IPS-15b (cell line): Measurements from ENCODE around the gene SDC3.

ENCODE experiments used
- H3K27me3 ChIP-seq: one replicate; pipeline ENCODE4 v1.6.1; 2013; ENCODE audit warnings: low read length; ENCODE audit not compliant: control insufficient read depth, insufficient read depth
- H3K36me3 ChIP-seq: one replicate; pipeline ENCODE4 v1.6.1; 2013; ENCODE audit warnings: low read length; ENCODE audit not compliant: control insufficient read depth, insufficient read depth
- H3K4me1 ChIP-seq: one replicate; pipeline ENCODE4 v1.6.1; 2013; ENCODE audit warnings: mild to moderate bottlenecking, low read length; ENCODE audit not compliant: control insufficient read depth, insufficient read depth
- H3K4me3 ChIP-seq: one replicate; pipeline ENCODE4 v1.5.1; 2013; ENCODE audit warnings: low read depth, low read length
- H3K9ac ChIP-seq: one replicate; pipeline ENCODE4 v1.6.1; 2013; ENCODE audit warnings: low read depth, mild to moderate bottlenecking, low read length
- H3K9me3 ChIP-seq: one replicate; pipeline ENCODE4 v1.6.1; 2013; ENCODE audit warnings: mild to moderate bottlenecking, low read length; ENCODE audit not compliant: control insufficient read depth, insufficient read depth

Gene SDC3

GRCh38 chr1:30864681-30865080 is 43.9 kb downstream of the SDC3 start:
- Histone ChIP-seq H3K4me3 (no peak overlapping the region), H3K27me3 (no peaks in the 10 kb centered on the region), H3K4me1 (no peaks in the 10 kb centered on the region), H3K9ac (no peak overlapping the region), H3K9me3 (no peaks in the 10 kb centered on the region), H3K36me3 (no peaks in the 10 kb centered on the region)

- Histone ChIP-seq H3K36me3 (no peaks in the 10 kb centered on the region), H3K9me3 (no peaks in the 10 kb centered on the region), H3K27me3 (no peaks in the 10 kb centered on the region), H3K9ac (no peak overlapping the region), H3K4me1 (no peaks in the 10 kb centered on the region), H3K4me3 (no peak overlapping the region)
These were observed 44.5 kb downstream of the SDC3 start for GRCh38 chr1:30863858-30864604.

DNA sequence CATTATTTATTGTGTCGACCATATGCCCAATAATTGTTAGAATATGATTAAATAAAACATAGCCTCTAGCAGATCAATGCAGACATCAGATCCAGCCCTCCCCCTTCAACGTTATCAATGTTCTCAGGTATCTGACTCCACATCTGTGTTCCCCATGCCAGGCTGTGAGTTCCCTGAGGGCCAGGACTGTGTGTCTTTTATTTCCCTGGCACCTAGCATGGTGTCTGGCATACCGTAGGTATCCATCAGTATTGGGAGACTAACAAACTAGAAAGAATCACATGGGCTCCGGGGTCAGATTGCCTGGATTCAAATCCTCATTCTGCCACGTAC is 48.3 kb downstream of the SDC3 start:
- Histone ChIP-seq H3K4me1 (peaks cover 13% of the 10 kb centered on the region), H3K9ac (no peak overlapping the region), H3K27me3 (no peaks in the 10 kb centered on the region), H3K36me3 (no peaks in the 10 kb centered on the region), H3K9me3 (no peaks in the 10 kb centered on the region), H3K4me3 (no peak overlapping the region)

GRCh38 chr1:30857964-30858363 is 50.6 kb downstream of the SDC3 start:
- H3K9ac ChIP-seq = no peak overlapping the region
- peaks cover 19% of the 10 kb centered on the region for H3K4me1 ChIP-seq
- H3K36me3 ChIP-seq = no peaks in the 10 kb centered on the region
- H3K9me3 ChIP-seq = no peaks in the 10 kb centered on the region
- H3K27me3 ChIP-seq = no peaks in the 10 kb centered on the region
- H3K4me3 ChIP-seq = no peak overlapping the region

DNA sequence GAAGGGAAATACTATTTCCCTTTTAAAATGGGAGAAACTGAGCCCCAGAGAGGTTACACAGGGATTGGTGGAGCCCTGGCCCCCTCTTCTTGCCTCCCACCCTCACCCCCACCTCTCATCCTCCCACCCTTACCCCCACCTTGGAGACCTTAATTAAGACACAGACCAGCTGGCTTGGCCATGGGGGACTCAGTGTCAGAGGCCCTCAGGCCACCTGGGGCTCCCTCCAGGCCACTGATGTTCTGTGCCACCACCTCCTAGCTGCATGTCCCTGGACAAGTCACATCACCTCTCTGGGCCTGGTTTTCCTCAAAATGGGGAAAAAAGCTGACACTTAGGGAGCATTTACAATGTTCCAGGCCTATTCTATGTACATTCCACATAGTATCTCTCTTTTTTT is 51.5 kb downstream of the SDC3 start:
- Histone ChIP-seq H3K4me1 (peaks cover 19% of the 10 kb centered on the region), H3K27me3 (no peaks in the 10 kb centered on the region), H3K36me3 (no peaks in the 10 kb centered on the region), H3K9ac (no peak overlapping the region), H3K4me3 (no peak overlapping the region), H3K9me3 (no peaks in the 10 kb centered on the region)

- Histone ChIP-seq H3K27me3 (no peaks in the 10 kb centered on the region), H3K4me3 (no peak overlapping the region), H3K36me3 (no peaks in the 10 kb centered on the region), H3K9me3 (no peaks in the 10 kb centered on the region), H3K9ac (no peak overlapping the region), H3K4me1 (peaks cover 19% of the 10 kb centered on the region)
These were observed 52.2 kb downstream of the SDC3 start for GRCh38 chr1:30856260-30856790.

GRCh38 chr1:30855686-30856259 is 52.8 kb downstream of the SDC3 start:
- no peaks in the 10 kb centered on the region for H3K27me3 ChIP-seq

GRCh38 chr1:30853350-30853749 is 55.2 kb downstream of the SDC3 start:
- Histone ChIP-seq H3K4me1 (peaks cover 19% of the 10 kb centered on the region), H3K27me3 (no peaks in the 10 kb centered on the region), H3K4me3 (no peak overlapping the region), H3K9me3 (no peaks in the 10 kb centered on the region), H3K9ac (no peak overlapping the region), H3K36me3 (no peaks in the 10 kb centered on the region)

More at GRCh38 chr1:30855686-30856259, 52.8 kb downstream of the SDC3 start:
- H3K4me1 ChIP-seq = peaks cover 19% of the 10 kb centered on the region
- no peak overlapping the region for H3K9ac ChIP-seq
- H3K9me3 ChIP-seq = no peaks in the 10 kb centered on the region
- no peaks in the 10 kb centered on the region for H3K36me3 ChIP-seq
- H3K4me3 ChIP-seq = no peak overlapping the region

GRCh38 chr1:30852026-30852425 is 56.5 kb downstream of the SDC3 start:
- Histone ChIP-seq H3K4me3 (no peak overlapping the region), H3K4me1 (peaks cover 22% of the 10 kb centered on the region), H3K27me3 (no peaks in the 10 kb centered on the region), H3K9me3 (no peaks in the 10 kb centered on the region), H3K9ac (no peak overlapping the region), H3K36me3 (no peaks in the 10 kb centered on the region)

DNA sequence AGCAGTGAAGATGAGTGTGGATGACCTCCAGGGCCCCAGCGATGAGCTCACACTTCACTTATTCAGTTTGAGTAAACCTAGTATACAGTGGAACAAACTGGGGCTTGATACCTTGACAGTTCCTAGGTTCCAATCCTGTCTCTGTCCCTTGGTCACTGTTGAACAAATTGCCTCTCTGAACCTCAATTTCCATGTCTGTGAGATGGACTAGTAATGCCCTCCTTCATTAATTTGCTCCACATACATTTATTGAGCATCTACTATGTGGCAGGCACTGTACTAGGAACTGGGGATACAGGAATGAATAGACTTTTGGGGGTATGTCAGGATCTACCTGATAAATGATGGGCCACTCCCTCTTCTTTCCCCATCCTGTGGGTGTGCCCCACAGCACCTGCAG is 57.3 kb downstream of the SDC3 start:
- H3K9me3 ChIP-seq = no peaks in the 10 kb centered on the region
- H3K27me3 ChIP-seq = no peaks in the 10 kb centered on the region
- H3K36me3 ChIP-seq = no peaks in the 10 kb centered on the region
- H3K4me3 ChIP-seq = no peak overlapping the region
- H3K9ac ChIP-seq = no peak overlapping the region
- H3K4me1 ChIP-seq = peaks cover 18% of the 10 kb centered on the region

DNA sequence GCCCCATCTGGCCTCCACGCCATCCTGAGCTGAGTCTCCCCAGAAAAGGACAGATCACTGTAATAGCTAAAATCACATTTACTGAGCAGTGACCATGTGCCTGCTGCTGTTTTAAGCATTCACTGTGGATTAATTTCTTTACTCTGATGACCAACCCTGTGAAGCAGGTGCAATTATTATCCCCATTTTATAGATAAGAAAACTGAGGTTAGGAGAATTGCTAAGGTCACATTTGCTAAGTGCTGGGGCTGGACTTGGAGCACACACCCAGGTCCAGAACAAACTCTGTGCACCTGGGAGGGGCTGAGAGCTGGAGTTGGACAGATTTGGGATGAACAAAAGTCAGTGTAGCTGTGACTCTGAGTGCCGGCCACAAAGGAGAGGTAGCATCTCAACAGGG is 58.0 kb downstream of the SDC3 start:
- no peak overlapping the region for H3K9ac ChIP-seq
- no peaks in the 10 kb centered on the region for H3K9me3 ChIP-seq
- H3K4me1 ChIP-seq = peaks cover 12% of the 10 kb centered on the region
- H3K27me3 ChIP-seq = no peaks in the 10 kb centered on the region
- H3K36me3 ChIP-seq = no peaks in the 10 kb centered on the region
- no peak overlapping the region for H3K4me3 ChIP-seq

DNA sequence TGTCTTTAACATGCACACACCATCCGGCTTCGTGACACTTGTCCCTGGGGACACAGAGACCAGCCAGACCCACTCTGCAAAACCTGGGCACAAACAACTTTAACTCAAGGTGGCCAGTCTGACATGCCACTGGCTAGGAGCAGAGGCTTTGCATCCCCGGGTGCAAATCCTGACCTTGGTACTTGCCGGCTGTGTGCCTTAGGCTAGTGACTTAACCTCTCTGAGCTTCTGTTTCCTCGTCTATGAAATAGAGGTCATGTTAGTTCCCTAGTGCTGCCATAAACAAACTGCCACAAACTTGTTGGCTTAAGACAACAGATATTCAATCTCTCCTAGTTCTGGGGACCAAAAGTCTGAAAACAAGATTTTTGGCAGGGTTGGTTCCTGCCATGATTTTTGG is 60.4 kb downstream of the SDC3 start:
- Histone ChIP-seq H3K36me3 (no peaks in the 10 kb centered on the region), H3K4me1 (peaks cover 8% of the 10 kb centered on the region), H3K9me3 (no peaks in the 10 kb centered on the region), H3K27me3 (no peaks in the 10 kb centered on the region), H3K9ac (no peak overlapping the region), H3K4me3 (no peak overlapping the region)
